Hypothalamus (tissue), 51 donors: ENCODE results near the gene HSPA6.
"Not testable (repeated sequence)": the region's sequence is repeated elsewhere in the genome, so short reads cannot be mapped to it uniquely, and the experiment has no call there.

Source experiments
- DNase-seq, 51 donors: peaks; one replicate each; lab custom pipeline; 2025; lab: John Stamatoyannopoulos, UW

The HSPA6 gene

DNA sequence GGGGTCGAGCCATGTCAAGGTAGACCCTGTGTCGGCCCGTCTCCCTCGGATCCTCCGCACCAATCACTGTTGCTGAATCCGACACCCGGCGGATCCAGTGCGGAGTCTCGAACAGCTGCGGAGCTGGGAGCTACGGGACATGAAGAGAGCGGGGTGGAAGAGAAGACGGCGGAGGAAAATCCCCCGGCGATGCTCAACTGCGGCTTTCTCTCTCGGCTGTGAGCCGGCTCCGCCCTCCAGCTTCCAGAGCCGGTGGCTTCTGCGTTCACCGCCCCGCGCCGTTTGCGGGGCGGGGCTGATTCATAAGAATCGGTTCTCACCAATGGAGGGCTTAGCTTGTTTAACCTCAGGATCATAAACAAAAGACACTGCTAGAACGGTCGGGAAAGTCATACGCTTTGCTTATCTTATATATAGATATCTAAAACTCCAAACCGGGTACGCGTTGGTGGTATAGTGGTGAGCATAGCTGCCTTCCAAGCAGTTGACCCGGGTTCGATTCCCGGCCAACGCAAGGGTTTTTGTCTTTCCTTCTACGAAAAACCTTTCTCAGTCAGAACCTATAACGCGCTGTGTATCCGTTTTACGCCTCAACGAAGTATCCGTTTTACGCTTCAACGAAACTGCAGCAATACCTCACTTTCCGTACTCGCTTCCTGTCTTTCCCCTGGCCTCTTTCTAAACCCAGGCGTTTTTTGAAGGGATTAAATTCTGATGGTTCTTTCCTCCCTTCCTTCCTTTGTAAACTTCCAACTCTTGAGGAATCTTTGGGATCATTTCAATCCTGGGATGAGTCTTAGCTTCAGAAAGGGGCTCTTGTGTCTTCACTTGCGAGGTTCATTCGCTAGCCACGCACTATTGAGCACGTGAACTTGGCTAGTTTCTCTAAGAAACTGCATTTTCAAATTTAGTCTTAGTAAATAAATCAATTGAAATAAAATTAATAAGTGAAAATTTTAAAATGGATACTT lies 6.6 kb downstream of the HSPA6 start:
- DNase-seq, result peak in 47 of 51 donors; percentile 29 to 97 (median 69)

DNA sequence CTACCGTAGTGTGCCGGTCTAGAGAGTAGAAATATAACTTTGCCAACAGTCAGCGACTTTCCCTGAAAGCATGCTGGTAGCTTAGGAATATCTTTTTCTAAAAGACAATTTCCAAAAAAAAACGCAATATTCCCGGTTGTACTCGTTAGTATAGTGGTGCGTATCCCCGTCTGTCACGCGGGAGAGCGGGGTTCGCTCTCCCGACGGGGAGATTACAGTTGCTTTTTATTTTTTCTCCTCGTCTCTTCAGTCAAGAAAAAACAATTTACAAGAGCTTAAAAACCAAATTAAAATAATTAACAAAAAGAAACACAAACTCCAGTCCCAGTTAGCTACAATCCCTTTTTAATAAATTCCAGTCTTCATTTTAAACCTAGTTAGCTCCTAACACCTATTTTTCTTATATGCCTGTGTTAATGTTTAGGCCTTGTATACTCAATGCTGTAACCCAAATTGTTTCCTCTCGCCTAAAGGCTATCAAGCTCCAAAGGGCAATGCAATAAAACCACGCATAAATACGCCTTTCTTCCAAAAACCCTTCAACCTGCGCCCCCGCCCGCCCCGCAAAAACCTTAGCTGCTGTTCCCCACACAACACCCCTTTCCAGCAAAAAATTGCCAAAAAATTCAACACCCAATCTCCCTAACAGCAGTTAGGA lies 7.8 kb downstream of the HSPA6 start:
- DNase-seq, result peak in 3 of 51 donors; percentile 34 to 66 (median 44)

DNA sequence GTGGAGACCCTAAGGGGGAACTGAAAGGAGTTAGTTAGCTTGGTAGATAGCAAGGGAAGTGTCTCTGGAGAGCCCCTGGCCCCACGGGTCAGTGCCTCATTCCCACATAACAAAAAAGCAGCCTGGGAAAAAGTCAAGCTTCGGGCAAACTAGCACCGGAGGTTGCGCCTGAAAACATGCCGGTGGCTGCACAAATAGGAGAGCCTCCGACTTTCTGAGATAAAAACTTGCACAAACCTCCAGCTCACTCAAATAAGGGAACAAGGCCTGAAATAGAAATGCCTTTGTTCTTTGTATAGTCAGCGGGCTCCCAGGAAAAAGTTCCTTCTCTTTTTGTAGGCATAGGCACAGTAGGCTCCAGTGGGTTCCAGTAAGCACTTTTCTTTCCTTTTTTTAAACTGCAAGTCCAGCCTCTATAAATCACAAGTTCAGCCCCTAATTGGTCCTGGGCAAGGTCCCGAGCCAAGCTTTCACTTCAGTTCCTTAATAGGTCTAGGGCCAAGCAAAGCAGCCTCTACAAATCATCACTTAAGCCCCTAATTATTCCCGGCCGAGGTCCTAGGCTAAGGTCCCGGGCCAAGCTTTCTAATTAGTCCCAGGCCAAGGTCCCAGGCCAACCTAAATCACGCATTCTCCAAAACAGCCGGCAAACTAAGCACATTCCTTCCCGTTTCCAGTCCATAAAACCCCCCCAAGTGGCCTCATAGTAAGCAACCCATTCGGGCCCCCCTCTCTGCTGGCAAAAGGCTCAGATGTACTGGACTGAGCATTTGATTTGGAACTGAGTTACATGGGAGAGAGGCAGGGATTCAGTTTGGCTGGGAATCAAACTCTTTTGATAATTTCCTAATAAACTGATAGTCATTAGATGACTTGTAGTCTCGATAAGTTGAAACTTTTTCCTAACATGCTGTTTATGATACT lies 8.6 kb downstream of the HSPA6 start:
- peak in 14 of 51 donors; percentile 17 to 82 (median 36) for DNase-seq

DNA sequence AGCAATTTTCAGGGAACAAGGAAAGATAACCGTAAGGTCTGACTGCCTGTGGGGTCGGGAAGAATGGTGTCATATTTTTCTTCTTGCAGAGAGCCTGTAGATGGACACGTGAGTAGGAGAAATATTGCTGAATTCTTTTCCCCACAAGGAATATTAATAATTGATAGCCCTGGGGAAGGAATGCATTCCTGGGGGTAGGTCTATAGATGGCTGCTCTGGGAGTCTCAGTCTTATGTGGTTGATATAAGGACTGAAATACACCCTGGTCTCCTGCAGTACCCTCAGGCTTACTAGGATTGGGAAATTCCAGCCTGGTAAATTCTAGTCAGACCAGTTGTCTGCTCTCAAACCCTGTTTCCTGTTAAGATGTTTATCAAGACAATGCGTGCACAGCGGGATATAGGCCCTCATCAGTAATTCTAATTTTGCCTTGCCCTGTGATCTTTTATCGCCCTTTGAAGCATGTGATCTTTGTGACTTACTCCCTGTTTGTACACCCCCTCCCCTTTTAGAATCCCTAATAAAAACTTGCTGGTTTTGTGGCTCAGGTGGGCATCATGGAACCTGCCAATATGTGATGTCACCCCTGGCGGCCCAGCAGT lies 12.8 kb downstream of the HSPA6 start:
- DNase-seq, result not testable (repeated sequence)

DNA sequence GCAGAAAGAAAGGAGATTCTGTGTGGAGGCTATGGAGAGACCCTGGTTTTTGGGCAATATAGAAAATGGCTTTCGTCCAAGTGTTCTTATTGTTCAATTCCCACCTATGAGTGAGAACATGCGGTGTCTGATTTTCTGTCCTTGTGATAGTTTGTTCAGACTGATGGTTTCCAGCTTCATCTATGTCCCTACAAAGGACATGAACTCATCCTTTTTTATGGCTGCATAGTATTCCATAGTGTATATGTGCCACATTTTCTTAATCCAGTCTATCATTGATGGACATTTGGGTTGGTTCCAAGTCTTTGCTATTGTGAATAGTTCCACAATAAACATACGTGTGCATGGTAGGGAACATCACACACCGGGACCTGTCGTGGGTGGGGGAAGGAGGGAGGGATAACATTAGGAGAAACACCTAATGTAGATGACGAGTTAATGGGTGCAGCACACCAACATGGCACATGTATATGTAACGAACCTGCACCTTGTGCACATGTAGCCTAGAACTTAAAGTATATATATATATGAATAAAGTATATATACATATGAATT lies 14.7 kb downstream of the HSPA6 start:
- not testable (repeated sequence) for DNase-seq

DNA sequence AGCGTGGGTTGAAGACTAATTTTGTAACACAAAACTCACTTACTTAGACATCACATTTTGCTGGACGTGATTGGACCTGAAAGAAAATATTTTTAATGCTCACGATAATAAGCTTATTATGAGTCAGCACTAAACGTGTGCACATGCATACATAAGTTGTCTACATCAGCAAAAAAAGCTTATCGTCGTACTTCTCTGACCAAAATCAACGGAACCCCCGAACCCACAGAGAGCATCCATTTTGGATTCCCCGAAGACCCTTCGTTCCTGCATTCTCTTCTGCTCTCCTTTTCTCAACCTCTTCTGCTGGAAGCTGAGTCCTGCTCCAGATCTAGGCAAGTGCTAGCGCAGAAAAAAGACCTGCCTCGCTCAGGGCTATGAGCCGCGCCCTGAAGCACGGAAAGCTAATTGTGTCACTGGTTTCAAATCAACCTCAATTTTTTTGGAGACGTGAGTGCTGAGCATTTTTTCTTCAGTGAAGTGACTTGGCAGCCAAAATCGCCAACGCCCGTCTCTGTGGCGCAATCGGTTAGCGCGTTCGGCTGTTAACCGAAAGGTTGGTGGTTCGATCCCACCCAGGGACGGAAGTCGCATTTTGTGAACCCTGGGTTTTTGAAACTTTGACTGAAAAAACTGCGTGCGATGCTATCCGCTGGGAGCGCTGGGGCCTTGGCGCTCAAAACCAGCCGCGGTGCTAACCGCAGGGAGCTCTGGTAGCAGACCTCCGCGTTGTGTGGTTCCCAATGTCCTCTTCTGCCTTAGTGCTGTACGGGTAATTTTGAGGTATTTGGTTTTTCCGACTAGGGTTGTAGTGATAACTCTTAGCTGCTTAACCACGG lies 15.6 kb downstream of the HSPA6 start:
- DNase-seq, result peak in 38 of 51 donors; percentile 8 to 87 (median 51)

DNA sequence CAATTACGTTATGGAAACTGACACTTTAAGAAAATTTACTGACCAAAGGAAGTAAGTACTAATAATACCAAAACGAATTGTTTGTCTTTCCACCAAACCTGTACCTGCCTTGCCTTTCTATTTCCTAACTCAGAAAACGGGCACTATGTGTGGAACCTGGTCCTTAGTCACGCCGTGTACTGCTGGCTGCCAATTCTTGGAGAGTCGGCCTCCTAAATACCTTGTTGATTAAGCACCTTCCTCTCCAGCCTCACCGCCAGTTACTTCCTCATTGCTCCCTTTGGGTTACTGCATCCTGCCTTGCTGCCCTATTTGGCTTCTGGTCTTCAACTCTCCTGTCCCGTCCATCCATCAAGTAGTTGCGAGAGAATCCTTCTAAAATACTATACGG lies 16.2 kb downstream of the HSPA6 start:
- not testable (repeated sequence) for DNase-seq

DNA sequence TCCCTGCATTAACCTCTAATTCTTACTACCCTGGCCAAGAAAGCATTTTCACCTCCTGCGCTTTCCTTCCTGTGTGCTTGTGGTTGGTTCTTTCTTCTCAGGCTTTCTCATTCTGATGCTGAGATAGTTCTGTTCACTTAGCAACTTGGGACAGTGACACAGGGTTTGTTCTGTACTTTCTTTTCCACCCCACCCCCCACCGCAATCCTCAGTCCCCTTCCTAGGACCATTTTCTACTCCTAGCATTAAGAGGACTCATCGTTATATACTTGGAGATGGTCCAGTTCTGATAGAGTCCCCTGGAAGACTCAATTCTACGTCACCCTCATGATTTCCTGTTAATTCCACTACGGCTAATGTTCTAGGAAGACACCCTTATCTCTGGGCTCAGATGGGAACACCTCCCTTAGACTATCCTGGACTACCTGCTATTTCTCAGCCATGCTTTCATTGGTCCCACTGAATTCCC lies 17.8 kb downstream of the HSPA6 start:
- not testable (repeated sequence) for DNase-seq

DNA sequence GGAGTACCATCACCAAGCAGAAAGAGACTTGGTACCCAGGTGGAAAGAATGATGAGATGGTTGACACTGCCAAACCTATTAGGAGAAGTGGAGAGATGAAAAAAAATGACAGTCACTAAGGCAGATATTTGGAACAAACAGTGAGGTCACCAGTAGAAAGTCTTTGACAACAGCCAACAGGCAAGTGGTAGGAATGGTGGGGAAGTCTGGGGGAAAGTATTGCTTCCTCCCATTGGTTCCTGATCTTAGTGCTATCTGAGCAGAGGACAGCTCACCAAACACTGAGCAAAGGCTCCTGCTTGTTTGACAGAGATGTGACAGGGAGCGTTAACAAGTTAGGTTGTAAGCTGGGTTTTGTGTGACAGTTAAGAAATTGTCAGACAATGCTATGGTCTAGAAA lies 18.8 kb downstream of the HSPA6 start:
- not testable (repeated sequence) for DNase-seq

DNA sequence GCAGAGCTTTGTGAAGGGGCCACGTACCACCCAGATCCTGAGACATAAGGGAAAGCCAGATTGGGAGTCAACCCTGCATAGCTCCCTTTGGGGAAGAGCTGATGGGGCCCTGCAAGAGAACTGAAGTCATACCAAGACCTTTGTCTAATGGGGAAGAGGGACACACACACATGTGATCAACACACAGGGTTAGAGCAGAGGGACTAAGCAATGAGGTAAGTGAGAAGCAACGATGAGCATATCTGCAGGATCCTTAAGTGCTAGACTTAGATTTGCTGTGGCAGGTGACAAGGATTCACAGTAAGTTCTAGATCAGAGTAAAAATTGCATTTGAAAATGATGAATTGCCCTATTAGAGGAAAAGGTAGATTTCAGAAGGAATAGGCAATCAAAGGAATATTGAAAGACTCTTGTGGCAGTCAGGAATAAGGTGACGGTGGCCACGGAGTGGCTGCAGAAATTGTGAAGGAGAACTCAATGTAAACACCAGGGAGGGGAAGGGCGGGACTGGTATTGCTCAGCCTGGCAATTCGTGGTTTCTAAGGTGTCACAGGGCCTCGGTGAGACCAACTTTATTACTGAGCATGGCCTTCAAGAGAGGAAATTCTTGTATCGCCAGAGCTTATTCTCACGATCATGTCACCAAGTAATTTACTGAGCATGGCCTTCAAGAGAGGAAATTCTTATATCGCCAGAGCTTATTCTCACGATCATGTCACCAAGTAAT lies 20.8 kb downstream of the HSPA6 start:
- DNase-seq, result not testable (repeated sequence)

DNA sequence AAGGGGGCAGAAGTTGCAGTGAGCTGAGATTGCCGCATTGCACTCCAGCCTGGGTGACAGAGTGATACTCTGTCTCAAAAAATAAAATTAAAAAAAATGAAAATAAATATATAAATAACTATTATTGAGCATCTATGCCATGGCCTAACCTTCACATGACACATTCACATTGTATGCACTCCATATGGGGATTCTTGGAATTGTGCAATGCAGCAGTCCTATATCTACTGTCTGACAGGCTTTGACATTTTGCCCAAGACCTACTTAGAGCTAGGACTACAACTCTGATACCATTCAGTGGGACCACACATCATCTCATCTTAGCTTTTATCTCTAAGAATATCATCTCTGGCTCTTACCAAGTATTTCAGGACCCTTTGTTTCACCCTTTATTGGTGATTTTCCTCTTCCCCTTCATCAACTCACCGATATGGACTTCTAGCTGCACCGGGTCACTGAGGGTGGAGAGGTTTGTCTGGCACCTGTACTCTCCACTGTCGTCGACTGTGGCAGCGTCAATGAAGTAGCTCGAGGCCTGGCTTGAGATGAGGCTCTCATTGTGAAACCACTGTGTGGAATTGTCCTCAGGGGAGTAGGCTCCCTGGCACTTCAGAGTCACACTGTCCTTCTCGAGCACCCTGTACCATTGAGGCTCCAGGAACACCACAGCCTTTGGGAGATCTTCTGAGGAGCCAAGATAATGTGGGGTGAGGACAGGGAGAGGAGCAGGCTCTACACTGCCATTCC lies 23.8 kb downstream of the HSPA6 start:
- not testable (repeated sequence) for DNase-seq

DNA sequence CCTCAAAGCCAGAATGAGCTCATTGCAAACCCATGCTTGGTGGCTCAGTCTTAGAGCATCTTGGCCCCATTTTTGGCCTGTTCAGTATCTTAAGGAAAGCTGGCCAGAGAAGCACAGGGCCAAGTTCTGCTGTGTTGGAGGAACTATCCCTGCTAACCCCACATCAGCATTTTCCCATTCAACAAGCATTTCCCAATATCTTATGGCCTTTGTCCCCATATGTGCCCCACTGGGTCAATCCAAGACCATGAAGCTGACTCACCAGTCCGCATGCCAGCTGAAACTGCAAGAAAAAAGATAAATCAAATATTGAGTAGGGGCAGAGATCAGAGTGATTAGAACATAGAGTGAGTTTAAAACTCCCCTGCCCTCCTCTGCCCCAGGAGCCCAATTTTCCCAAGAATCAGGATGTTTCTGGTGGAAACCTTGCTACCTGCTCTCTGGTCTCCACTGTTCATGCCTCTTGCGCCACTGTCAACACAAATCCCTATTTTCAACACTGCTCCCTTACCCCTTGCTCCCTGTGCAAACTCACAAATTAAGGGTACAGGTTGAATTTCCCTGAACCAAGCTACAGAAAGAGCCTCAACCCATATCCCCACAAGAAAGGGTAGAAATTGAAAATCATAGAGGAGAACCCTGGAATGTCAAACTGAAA lies 24.5 kb downstream of the HSPA6 start:
- DNase-seq, result not testable (repeated sequence)

DNA sequence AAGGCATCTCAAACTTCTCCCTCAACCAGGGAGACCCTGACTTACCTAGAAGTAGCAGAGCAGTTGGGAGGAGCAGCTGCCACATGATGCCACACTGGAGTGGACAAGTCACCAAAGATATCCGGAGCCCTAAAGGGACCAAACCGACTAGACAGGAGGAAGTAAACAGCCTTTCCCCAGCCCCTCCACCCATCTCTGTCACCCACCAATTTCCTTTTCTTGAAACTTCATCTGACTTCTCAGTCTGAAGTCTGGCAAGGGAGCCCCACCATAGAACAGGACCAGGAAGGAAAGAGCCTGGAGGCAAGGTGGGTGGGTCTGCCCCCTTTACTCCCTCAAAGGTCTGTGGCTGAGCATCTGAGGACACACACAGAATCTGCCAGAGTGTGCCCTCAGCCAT lies 25.3 kb downstream of the HSPA6 start, which contains the start of gene FCGR3A:
Gene FCGR3A, minus strand, starts transcription at position 167 of the 400 bp plus-strand sequence. Its CDS starts 82 bp downstream, at position 85.
- DNase-seq, result peak in 1 of 51 donors; percentile 36

DNA sequence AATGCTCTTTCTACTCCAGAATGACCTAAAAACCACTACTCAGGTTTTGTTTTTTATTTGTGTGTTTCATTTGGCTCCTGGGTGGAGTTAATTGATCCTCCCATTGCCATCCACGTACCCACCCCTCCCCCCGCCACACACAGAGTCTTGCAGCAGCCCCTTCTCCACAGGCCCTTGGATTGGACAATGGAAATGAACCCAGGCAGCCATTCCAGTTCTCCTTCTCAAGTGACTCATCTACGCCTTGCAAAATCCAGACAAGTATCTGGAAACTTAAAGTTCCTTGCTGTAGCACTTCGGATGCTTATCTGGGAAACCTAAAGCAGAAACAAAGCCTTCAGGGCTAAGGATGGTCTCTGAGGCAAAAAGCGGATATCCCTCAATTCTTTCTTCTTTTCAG lies 26.6 kb downstream of the HSPA6 start:
- not testable (repeated sequence) for DNase-seq

DNA sequence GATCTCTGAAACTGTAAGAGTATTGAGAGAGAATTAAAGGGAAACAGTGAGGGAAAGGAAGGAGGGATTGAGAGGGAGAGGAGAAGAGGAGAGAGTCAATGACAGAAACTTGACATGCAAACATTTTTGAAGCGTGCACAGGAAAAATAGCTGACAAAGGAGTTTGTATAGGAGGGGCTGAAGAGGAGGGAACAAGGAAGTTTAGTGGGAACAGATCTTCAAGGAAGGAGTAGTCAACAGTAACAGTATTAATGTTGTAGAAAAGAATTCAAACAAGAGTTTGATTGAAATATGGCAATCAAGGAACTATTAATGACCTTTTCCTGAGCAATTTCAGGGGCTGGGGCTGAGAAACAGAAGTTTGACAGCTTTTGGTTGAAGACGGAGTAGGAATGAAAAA lies 29.3 kb downstream of the HSPA6 start:
- DNase-seq, result not testable (repeated sequence)

DNA sequence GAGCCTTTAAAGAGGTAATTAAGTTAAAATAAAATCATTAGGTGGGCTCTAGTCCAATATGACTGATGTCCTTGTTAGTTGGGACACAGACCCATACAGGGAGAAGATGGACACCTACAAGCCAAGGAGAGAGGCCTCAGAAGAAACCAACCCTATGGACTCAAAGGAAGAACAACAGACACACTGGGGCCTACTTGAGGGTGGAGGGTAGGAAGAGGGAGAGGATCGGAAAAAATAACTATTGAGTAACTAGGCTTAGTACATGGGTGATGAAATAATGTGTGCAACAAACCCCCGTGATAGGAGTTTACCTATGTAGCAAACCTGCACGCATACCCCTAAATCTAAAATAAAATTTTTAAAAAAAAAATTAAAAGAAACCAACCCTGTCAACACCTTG lies 30.0 kb downstream of the HSPA6 start:
- not testable (repeated sequence) for DNase-seq
